ENCODE data around the gene PRKG2.

The PRKG2 gene

DNA sequence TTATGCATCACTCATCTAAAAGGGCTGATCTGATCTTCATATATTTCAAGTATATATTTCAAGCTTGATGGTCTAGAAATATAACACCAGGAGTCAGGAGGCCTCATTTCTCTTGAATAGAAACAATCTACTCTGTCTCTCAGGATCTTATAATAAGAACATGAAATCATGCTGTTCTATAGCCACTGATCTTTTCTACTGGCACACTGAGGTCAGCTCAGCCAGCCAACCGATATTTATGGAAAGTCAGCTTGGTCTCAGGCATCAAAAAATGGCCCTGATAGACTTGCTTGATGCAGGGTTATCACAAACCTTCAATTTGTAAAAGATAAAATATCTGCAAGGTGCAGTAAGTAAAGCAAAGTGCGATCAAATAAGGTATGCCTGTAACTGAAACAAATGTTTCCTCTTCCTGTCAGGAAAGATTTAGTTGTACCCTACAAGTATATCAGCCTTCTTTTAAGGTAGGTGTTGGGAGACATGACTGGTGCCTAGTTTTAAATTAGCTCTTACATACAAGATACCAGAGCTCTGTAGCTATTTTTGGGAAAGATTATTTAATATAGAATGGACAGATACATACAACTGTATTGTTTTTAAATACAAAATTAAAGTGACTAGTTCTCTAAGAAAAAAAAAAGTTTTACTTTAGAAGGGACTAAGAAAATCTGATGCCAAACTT is 121.2 kb downstream of the PRKG2 start:
- DNase-seq (ENCODE audit: low read depth in 2 of 2), result no peak

DNA sequence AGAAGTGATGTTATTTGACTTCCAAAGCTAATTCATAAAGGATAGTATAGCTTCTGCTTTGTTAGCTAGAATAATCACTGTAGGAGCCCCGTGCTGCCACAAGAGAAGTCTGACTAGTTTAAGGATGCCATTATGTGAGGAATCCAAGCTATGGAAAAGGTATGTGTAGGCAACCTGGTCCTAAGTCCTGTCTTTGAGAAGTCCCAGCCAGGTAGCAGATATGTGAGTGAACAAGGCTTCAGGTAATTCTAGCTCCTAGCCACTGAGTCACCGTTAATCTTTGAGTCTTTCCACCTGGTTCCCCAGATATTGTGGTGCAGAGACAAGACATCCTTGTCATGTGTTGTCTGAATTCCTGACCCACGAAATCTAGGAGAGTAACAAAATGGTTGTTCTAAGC is 129.0 kb downstream of the PRKG2 start:
- DNase-seq (ENCODE audit: low read depth in 2 of 2), result no peak

DNA sequence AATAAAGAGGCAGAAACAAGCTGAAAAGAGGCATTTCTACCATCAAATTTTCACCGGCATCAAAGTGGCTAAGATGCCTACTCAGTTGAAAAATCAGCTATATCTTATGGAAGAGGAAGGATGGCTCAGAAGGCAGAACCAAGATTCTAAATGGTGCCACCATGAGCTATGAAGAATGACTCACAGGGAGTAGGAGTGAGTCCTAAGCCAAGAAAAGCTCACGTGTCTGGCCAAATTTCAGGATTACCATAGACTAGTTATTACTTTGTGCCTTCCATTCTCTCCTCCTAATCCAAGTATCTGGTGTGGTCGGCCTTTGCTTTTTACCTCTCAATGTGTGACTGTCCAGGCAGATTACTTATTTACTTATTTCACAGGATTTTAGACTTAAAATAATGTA is 129.7 kb downstream of the PRKG2 start:
- DNase-seq (ENCODE audit: low read depth in 2 of 2), result no peak

DNA sequence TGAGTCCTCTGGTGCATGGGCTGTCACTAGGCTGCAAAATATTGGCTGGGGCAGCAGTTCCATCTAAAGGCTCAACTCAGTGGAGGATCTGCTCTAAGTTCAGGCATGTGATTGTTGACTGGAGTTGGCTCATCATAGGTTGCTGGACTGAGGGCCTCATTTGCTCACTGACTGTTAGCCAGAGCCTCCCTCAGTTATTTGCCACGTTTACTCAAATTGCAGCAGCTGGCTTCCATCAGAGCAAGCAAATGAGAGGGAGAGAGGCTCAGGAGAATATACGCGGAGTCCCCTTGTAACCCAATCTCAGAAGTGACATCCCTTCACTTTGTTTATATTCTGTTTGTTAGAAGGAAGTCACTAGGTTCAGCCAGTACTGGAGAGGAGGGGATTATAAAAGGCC is 130.4 kb downstream of the PRKG2 start:
- no peak for DNase-seq (ENCODE audit: low read depth in 2 of 2)

DNA sequence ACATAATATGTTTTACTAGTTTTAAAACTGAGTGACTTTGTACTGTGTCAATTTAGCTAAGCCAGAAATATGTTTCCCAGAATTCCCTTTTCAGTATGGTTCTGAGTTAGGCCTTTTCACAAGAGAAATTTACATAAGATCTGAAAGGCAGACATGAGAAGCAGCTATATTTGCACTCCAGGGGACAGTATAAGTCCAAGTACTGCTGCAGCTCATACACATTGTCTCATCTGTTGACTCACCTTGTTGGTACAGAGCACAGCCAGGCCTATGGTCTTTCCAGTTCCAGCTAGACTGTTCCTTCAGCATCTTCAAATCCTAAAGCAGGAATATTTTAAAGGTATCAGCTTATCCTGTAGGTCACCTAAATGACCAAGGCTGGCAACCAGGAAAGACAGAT is 131.0 kb downstream of the PRKG2 start:
- no peak for DNase-seq (ENCODE audit: low read depth in 2 of 2)

DNA sequence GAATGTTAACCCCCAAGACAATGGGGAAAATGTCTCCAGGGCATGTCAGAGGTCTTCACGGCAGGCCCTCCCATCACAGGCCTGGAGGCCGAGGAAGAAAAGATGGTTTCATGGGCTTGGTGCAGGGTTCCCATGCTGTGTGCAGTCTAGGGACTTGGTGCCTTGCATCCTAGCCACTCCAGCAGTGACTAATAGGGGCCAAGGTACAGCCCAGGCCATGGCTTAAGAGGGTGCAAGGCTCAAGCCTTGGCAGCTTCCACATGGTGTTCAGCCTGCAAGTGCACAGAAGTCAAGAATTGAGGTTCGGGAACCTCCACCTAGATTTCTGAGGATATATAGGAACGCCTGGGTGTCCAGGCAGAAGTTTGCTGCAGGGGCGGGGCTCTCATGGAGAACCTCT is 133.9 kb downstream of the PRKG2 start:
- DNase-seq (ENCODE audit: low read depth in 2 of 2), result no peak

DNA sequence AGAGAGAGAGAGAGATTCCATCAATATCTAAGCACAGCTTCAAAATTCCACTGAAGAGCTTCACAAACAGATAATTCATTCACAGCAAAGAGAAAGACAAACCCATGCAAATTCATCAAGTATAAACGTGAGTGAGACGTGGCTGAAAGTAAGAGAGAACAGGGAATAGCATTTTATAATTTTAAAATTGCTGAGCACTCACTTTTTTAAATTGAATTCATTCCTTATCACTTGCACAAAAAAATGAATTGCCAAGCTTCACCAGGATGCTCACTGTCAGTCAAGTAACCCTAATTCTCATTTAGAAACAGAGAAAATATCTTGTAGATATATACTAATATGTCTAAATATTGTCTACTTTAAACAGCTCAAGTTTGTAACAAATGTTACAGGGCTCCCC is 144.0 kb downstream of the PRKG2 start:
- no peak for DNase-seq (ENCODE audit: low read depth in 2 of 2)

DNA sequence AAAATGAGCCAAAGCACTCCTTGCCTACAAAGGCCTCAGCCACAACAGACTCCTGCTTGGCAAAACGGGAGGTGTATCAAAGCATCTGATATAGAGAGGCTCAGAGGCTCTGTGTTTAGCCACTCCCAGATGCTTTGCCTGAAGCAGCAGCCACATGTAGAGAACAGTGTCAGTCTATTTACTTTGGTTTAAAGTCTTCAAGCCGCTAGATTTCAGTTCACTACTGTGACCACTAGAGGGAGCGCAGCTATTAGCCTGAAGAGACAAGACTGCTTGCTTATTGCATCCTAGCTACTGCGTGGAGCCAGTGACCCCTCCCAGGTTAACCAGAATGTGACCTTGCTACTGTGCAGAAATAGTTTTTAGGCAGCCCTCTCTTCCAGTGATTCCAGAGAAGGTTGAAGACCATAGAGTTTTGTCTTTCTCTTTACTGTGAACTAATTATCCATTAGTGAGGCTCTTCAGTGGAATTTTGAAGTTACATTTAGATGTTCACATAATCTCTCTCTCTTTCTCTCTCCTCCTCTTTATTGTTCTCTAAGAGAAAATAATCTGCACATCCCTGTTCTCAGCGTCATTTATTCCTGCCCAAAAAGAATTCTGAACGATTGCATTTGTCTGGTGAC is 145.2 kb downstream of the PRKG2 start:
- peak; percentile 21 to 36 for DNase-seq (ENCODE audit: low read depth in 2 of 2)

DNA sequence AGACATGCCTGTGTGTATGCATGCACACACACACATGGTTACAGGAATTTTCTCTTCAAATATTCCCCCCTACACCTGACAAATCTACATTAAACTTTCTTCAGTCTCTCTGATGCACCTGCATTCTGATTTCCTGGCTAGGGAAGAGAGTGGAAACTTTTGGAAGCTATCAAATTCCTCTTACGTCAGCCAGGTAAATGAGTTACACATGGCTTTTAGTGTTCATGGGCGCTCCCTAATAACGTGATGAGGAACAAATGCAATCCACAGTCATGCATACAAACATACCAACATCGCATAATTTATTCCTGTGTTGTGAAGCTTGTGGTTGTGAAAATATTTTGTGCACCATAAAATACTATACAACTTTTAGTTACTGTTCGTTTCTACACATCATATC is 149.6 kb downstream of the PRKG2 start:
- DNase-seq (ENCODE audit: low read depth in 2 of 2), result no peak

DNA sequence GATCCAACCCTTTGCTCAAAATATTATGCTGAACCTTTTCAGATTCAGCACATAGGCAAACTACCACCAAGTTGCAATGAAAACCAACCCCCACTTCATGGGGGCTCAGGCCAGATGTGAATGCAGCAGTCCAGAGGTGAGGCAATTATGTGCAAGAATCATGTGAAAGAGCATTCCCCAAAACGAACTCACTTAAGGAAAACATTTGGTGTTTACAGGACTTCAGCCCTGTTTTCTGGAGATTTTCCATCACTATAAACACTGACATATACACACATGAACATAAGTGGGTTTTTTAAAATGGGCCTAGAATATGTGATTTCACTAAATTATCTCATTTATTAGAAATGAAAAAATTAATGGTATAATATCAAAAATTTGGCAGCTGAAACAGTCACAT is 153.0 kb downstream of the PRKG2 start:
- DNase-seq (ENCODE audit: low read depth in 2 of 2), result no peak

DNA sequence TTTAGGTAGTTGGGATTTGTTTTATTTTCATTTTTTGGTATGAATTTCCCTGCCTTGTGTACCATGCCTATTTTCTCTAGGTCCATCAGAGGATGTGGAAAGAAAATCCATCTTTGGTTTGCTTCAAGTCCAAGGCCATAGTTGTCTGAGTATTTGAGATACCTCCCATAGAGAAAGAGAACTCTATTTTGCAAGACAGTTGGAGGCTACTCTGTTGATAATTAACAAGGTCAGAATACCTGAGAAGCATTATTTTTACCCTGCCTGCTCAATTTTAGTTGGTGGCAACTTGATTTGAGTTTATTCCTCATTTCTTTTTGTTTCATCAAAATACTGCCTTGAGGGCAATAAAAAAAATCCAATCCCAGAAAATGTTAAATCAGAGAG is 153.7 kb downstream of the PRKG2 start:
- no peak for DNase-seq (ENCODE audit: low read depth in 2 of 2)

DNA sequence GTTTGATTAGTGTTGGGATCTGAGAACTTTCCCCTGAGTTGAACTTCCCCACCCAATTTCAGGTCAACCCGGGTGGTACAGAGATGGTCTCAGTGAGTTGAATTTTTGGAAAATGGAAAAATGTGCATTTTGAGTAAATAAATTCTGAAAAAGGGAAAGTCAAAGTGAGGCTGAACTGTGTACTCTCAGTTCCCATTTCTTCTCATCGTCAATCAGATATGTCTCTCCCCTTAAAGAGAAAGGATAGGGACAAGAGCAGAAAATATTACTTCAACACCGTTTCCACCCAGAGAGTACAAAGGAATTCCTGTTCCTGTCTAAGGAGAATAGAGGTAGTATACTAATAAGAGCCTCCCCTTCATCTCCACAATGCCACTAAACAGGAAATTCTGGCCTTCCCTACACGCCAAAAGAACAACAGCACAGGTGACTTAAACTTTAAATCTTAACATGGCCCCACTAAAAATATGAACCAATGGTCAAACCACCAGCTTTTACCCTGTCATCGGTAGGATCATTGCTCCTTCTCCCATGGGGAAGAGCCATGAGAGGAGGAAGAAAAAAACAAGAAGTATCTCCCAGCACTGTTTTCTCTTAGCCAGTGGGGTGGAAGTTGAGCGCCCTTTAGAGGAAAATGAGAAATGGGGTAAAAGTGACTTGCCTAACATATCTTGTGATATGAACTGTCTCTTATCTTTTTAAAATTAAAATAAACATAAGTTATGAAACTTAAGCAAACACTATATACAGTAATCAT is 154.3 kb downstream of the PRKG2 start:
- DNase-seq (ENCODE audit: low read depth in 2 of 2), result no peak

DNA sequence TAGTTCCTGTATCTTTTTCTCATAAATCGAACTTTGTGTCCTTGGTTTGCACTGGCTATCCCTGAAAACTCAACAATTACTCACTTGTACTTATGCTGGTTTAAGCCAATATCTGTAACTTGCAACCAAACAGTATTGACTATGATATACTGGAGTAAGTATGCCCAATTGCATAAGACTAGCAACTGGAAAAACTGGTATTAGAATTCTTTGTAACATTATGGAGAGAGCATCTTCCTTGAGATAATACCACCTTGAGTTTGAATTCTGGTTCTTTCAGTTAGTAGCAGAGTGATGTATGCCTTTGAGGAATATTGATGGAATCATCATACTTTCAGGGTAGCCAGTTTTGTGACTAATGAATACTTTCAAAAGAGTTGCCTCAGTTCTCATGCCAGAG is 156.4 kb downstream of the PRKG2 start:
- DNase-seq (ENCODE audit: low read depth in 2 of 2), result no peak

DNA sequence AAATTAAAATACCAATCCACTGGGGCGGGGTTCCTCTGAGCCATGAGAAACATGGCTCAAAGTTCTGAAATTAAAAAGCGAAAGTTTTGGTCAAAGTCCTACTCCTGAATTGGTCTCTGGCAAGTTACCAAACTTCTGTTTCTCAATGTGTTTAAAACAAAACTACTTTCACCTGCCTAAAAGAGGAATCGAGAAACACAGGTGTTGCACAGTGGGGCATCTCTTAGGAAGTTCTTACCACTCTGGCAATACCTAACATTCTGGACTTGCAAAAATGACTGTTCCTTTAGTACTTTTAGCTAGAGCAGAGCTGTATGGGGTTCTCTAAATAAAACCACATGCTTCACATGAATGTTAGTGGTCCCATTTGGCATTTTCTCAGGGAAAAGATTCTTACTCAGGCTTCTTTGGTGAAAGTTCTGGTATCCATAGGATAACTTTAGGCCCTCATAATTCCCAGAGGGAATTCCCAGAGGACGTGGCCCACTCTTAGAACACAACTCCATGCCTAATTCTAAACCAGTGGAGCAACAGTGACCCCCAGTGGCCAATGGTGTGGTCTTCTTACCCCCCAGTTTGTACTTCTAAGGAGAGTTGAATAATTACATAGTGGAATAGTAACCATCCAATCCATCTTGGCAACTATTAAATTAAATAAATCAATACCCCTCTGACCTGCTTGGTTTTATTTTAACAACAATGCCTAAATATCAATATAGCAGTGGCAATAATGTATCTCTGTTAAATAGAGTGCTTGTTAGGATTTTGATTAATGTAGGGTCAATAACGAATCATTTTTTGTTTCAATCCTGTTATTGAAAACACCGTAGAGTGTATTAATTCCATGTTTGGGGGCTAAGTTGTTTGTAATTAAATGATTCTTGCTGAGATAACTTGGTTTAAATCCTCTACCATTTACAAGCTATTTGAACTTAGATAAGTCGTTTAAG is 162.6 kb downstream of the PRKG2 start:
- peak; percentile 16 to 23 for DNase-seq (ENCODE audit: low read depth in 2 of 2)

DNA sequence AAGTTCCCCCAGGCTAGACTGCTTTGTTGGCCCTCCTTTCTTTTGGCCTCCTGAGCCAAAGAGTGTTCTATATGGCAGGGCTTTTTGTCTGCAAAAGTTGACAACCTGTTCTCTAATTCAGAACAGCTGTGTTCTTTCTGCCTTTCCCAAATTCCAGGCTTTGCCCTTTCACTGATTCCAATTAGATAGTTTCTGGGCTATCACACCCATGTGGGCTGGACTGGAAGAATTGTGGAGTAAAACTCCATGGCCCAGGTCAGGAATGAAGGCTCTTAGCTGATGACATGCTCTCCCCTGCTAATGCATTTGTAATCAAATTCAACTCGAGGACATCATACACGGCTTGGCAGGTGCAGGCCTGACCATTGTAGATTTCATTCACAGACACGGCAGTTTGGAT is 165.1 kb downstream of the PRKG2 start:
- no peak for DNase-seq (ENCODE audit: low read depth in 2 of 2)

DNA sequence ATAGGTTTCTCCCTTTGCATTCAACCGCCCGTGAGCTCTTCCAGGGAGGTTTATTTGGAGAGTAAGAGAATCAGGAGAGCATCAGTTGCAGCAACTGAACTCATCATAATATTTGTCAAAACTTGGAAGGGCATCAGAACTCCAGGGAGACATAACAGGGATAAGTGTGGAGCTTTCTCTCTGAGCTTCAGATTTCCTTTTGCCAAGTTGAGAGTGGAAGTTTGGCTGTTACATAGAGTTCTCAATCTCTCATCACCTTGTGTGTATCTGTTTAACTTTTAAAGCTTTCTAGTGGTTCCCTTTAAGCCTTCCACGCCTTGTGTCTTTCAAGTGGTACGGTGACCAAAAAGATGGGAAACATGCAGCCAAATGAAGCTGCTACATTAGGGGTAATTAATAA is 165.7 kb downstream of the PRKG2 start:
- DNase-seq (ENCODE audit: low read depth in 2 of 2), result no peak

DNA sequence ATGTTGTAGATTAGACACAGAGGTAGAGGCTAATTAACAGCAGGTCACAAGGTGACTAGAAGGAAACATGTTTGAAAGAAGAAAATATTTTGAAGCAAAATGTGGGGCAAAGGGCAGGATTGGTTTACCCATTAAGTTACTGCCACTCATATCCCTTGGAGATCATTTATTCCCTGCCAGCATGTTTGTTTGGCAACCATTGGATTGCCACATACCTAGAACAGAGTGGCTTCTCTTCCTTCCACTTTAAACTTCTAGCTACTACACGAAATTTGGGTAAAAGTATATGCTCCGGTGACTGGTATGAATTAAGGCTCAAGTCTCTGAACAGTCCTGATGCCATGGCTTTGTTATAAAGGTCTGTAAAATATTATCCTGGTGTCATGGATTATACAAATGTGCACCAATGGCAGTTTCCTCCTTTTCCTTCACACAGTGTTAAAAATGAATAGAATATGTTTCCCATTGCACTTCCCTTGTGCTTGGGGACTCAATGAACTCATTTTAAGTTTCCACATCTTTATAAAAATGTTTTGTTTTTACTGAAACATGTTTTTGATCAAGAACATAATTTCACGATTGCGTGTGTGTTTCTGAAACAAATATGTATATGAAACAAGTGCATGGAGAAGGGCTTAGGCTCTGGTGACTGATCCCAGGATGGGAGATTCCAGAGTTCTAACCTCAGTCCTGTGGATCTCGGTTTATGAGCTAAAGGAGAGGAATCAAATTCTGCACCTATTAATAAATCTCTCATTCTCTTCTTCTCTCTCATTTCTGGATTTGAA is 172.2 kb downstream of the PRKG2 start:
- DNase-seq (ENCODE audit: low read depth in 2 of 2), result no peak

DNA sequence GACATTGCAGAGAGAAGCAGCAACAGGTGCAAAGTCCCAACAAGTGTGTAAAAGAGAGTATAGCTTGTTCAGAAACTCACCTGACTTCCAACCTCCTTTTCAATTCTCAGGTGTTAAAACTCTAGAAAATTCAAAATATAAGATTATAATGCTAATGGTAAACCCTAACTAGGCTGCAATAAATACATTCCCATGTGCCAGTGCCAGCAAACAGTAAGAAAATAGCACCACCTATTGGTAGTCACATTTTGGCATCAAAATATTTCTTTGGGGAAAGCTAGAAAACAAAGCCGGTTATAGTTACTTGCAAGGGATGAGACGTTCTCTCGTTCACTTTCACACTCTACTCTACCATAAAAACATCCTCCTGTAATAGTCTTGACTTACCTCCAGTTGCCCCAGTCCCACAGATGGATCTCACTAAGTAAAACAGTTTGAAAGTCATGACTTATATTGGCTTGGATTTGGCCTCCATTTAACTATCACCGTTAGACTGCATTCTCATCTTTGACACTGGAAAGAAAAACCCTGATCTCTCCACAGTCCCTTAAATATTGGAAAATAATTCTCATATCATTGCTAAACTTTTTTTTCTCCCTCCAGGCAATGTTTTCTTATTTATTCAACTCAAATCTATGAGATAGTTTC is 174.9 kb downstream of the PRKG2 start:
- no peak for DNase-seq (ENCODE audit: low read depth in 2 of 2)

DNA sequence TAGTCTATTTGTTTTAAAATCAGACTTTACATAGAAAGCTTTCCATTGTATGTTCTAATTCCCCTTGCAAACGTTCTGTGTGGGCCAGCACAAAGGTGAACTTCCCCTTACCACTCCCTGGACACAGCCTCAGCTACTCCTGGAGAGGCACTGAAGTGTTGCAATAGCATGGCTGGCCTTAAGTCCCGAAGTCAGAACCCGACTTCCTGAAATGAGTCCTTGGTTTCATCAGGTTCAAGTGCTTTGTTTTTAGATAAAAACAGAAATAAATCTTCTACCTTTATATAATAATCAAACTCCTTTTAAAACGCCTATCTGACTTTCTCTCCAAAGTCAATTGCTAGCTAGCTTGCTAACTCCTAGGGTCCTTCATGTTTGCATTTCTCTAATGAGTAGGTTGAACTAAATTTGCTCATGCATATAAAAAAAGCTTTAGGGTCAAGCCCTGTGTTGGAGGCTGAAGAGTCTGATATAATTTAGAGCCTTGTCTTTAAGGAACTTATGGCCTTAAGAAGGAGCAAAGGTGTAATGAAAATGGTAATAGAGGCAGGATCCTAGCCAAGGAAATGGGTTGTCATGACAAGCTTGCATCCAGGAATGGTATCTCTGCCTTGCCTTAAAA is 175.6 kb downstream of the PRKG2 start:
- DNase-seq (ENCODE audit: low read depth in 2 of 2), result no peak

DNA sequence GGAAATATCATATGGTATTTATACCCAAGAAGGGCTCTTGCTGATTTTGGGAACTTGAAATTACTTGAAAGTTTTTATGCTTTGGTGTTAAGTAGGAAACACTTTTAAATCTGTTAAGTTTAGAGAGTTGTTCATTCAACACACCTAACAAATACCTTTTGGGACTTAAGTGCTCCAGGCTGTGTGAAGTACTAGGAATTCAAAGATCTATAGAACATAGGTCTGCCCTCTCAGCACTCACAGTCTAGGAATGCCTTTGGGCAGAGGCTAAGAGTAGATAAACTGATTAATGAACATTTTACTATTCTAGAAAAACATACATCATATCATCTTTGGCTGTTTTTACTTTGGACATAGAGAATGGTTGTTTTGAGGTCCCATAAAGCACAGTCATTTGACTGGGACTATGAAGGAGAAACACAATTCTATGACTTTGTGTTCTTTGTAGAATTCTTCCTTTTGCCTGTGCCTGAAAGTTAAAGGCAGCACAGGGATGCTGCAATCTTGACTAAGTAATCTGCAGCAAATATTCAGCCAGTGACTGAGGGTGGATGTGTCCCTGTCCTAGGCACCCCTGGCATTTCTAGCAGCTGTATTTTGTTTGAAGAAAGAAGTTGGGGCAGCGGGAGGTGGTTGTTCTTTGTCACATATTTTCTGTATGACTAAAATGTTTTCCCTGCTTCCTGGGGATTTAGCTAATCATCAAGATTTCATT is 176.2 kb downstream of the PRKG2 start:
- DNase-seq (ENCODE audit: low read depth in 2 of 2), result no peak
